NOMO-1 treated with DMSO at 0.1 percent for 48 hours (cell line): Measurements from ENCODE around the gene SPATA21.
"Not testable (repeated sequence)": the region's sequence is repeated elsewhere in the genome, so short reads cannot be mapped to it uniquely, and the experiment has no call there.

Source experiments
- DNase-seq: peaks from one replicate; lab custom pipeline; 2025; ENCODE audit not compliant: unreplicated experiment; lab: John Stamatoyannopoulos, UW

Gene SPATA21

GRCh38 chr1:16436946-16437474 lies at the start of gene SPATA21:
TSS of gene SPATA21 (minus strand) at chr1:16437424. CDS start at chr1:16431371, 6,053 bp downstream.
- no peak for DNase-seq

DNA sequence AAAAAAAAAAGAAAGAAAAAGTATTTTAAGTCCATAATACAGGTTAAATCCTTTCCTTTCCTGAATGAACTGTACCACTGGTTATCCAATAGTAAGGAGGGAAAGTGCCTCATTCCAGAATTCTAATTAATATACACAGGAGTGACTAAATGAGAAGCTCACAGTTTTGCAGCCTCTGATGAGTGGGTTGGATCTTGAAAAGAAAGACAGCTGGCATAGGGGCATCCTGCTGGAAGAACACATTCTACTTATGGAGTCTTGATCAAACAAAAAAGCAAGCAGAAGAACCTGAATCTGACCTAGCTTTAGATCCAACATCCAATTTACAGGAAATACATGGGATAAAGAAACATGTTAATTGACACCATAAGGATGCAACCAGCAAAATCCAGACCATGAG lies 49.8 kb upstream of the SPATA21 start:
- not testable (repeated sequence) for DNase-seq

GRCh38 chr1:16486316-16486715 lies 49.1 kb upstream of the SPATA21 start:
- DNase-seq: not testable (repeated sequence)

DNA sequence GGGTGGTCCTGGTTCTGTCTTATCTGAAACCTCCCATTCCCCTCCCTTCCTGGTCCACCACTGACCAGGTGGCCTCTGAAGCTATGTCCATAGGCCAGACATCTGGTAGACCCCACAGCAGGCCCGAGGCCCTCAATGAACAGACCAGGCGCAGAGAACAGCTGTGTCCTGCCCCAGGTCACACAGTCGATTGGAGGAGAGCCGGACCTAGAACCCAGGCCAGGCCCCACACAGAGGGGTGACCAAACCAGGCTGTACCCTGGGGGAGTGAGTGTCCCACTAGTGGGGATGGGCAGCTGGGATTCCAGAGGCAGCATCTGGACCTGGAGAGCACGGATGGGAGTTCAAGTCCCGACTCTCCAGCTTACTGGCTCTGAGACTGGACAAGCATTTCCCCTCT lies 47.7 kb upstream of the SPATA21 start:
- no peak for DNase-seq

- no peak for DNase-seq
These were observed 47.2 kb upstream of the SPATA21 start for GRCh38 chr1:16484501-16484835.

DNA sequence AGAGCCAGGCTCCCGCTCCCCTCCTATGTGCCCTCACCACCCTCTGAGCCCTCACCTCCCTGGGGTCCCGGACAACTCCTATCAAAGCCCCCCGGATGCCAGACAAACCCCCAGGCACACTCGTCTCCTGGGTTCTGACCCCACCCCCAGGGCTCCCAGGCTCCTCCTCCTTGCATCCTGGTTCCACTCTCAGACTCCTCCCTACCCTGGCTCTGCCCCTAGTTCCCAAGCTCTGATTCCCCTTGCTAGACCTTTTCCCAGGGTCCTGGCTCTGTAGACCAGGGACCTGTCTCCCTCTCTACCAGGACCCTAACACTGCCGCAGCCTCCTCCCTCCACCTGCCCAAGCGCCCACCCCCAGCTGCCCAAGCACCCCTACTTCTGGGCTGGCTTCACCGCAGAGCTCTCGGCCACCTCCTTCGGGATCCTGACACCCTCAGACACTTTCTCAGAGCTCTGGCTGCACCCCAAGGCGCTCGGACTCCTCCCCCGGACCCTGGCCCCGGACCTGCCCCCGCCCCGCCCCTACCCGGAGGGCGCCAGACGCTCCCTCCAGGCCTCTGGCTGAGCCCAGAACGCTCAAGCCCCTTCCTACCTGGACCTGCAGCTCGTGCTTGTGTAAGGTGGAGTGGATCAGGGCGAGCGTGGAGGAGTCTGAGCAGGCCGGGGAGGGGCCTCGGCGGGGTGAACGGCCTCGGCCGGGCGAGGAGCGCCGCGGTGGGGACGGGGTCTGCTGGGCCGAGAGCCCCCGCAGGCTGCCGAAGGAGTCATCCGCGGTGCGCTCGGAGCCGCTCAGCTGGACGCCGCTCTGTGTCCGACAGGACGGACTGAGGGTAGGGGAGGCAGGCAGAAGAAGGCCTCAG lies 46.6 kb upstream of the SPATA21 start:
- DNase-seq: not testable (repeated sequence)

DNA sequence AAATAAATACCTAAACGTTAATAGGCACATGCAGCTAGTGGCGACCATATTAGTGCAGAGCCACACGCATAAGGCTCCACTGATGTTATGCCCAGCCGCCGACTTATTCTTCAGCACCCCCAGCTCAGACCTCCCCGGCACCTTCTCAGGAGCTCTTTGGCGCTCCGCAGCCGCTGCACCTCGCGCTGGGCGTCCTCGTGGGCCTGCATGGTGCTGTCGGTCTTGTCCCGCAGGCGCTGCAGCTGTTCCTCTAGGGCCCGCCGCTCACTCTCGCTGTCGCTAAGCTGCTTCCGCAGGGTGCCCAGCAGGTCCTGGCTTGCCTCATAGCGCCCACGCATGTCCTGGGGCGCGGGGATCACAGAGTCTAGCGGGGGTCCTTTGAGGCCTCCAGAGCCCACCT lies 45.9 kb upstream of the SPATA21 start:
- DNase-seq: not testable (repeated sequence)

GRCh38 chr1:16478091-16478490 lies 40.9 kb upstream of the SPATA21 start:
- no peak for DNase-seq

GRCh38 chr1:16475771-16476770 lies 38.8 kb upstream of the SPATA21 start:
- DNase-seq: not testable (repeated sequence)

- not testable (repeated sequence) for DNase-seq
These were observed 37.7 kb upstream of the SPATA21 start for GRCh38 chr1:16474891-16475290.

DNA sequence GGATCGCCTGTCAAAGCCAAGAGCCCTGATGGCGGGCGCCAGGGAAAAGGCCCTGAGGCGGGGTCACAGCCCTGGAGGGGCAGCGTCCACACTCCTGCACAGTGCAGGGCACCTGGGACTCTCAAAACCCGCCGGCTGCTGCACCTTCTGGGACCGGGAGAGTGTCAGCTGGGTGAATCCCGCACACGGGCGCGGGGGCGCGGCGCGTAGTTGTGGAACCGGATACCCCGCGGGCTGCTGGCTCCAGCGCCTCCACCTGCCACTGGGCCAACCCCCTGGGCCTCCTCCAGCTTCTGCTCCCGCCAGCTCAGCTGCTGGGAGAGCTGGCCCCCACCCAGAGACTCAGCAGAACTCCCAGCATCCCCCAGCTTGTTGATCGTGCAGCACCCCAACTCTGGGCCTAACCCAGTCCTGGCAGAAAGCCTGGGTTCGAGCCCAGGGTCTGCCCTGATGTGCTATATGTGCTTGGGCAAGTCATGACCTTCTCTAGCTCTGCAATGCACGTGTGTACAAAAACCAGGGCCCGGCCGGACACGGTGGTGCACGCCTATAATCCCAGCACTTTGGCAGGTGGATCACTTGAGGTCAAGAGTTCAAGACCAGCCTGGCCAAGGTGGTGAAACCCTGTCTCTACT lies 37.1 kb upstream of the SPATA21 start:
- DNase-seq: no peak

DNA sequence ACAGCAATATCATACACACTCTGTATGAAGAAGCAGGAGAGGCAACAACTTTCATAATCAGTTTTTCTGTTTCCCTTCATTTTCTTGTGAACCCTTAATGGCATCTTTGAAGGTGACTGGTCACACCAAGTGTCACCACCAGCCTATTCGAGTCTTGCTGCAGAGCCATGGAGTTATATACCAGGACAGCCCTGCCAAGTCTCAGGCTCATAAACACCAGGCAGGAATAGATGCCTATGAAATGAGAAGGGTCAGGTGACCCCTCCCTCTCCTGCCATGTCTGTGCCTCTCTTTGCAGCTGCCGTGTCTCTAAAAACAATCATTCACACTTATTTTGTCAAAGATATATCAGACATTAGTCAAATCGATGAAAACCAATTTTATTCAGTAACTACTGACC lies 31.3 kb upstream of the SPATA21 start:
- DNase-seq: no peak

DNA sequence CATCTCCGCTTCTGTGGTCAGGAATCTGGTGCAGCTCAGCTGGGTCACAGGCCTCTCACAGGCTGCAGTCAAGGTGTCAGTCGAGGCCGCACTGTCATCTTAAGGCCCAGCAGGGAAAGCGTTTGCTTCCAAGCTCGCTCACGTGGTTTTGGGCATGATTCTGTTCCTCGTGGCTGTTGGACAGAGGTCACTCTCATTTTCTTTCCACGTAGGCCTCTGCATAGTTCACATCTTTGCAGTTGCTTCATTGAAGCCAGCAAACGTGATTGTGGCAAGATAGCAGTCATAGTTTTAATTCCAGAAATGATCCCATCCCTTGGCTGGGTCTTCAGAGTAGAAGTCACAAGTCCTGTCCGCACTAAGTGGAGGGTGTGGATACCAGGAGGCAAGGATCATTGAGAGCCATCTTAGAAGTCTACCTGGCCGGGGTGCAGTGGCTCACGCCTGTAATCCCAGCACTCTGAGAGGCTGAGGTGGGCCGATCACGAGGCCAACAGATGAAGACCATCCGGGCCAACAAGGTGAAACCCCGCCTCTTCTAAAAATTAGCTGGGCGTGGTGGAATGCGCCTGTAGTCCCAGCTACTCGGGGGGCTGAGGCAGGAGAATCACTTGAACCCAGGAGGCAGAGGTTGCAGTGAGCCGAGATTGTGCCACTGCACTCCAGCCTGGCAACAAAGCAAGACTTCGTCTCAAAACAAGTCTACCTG lies 27.8 kb upstream of the SPATA21 start:
- no peak for DNase-seq

- no peak for DNase-seq
These were observed 25.6 kb upstream of the SPATA21 start for GRCh38 chr1:16462773-16463330.

DNA sequence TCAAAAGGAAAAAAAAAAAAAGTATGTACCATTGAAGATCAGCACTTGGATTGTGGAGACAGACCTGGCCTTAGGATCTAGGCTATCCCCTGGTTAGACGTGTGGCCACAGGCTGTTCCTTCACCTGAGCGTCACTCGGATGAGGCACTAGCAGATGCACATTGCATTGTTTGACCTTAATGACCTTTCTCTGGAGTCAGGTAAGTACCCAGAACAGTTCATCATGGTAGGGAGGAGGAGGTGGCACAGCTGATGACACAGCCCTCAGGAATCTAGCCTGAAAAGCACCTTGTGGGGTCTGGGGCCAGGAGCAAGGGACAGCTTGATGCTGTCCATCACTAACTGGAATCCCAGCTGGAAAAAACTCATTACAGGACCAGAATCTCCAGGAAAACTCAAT lies 24.5 kb upstream of the SPATA21 start:
- DNase-seq: no peak

- DNase-seq: no peak
These were observed 22.2 kb upstream of the SPATA21 start for GRCh38 chr1:16459352-16459925.

- DNase-seq: no peak
These were observed 21.6 kb upstream of the SPATA21 start for GRCh38 chr1:16458831-16459230.

DNA sequence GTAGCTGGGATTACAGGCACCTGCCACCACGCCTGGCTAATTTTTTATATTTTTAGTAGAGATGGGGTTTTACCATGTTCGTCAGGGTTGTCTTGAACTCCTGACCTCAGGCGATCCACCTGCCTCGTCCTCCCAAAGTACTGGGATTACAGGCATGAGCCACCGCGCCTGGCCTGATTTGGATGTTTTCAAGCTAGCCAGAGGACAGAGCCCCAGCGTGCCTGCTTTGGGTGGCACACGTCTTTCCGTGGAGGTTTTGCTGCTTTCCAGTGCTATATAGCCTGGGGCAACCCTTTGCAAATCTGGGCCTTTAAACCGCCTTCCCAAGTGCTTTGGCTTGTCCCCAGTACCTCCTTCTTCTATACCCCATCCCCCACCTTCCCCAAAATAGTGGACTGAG lies 18.9 kb upstream of the SPATA21 start:
- not testable (repeated sequence) for DNase-seq

GRCh38 chr1:16454909-16455308 lies 17.7 kb upstream of the SPATA21 start:
- DNase-seq: not testable (repeated sequence)
